HG02678 (cell line): ENCODE measurements around the gene IL1RN.

Source experiments
- ATAC-seq: cut with Tn5 transposase; IDR thresholded peaks from one replicate; pipeline ENCODE4 v1.9.1; 2021; ENCODE audit warnings: mild to moderate bottlenecking, moderate library complexity; ENCODE audit not compliant: unreplicated experiment

IL1RN gene

GRCh38 chr2:113102133-113102532 is 25.3 kb upstream of the IL1RN start:
- ATAC-seq, result no peak

- ATAC-seq, result no peak
These were observed 24.1 kb upstream of the IL1RN start for GRCh38 chr2:113103277-113103676.

- ATAC-seq, result no peak
These were observed 23.3 kb upstream of the IL1RN start for GRCh38 chr2:113104054-113104611.

DNA sequence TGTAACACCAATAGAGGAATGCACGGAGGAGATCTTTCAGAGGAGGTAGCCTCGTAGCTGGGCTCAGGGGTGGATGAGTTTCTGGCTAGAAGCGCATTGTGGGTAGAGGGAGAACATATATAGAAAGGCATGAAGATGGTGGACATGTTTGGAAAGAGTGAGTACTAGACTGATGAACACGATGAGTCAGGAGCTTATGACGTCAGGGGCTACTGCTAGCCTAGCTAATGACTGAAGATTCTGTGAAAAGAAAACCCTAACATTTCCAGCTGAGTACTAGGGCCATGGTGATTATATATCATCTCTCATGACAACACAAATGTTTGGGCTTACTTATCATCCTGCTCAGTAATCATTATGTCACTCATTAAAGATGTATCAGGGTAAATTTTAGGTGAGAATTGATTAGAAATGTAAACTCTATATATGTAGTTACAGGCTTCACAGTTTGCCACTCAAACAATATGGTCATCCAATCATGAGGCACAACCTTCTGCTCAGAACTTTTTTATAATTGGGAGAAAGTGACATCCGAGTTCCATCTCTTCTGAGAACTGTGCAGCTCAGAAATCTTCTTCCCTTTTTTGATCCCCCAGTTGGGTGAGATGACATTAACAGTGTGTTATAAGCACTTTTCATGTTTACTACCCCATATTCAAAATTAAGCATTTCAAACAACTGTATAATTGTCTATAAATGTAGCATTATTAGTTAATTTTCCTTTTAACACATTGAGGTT is 22.2 kb upstream of the IL1RN start:
- ATAC-seq, result no peak

- no peak for ATAC-seq
These were observed 16.3 kb upstream of the IL1RN start for GRCh38 chr2:113111121-113111520.

GRCh38 chr2:113111823-113112287 is 15.5 kb upstream of the IL1RN start:
- ATAC-seq, result no peak

DNA sequence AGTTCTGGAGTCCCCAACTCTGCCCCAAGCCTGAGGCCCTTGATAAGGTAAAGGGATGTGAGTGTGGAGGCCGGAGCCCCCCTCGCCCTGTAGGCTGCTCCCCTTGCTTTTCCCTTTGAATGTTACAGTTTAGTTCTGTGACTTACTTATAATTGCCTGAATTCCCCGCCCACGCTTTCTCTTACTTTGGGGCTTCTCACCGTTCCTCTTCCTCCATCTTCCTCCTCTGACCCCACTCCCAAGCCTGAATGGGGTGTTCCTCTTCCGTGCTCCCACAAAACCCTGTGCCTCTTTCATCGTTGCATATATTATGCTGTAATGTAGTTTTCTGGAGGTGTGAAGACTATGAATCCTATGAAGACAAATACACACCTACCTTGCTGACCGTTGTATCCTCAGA is 15.0 kb upstream of the IL1RN start:
- ATAC-seq, result no peak

DNA sequence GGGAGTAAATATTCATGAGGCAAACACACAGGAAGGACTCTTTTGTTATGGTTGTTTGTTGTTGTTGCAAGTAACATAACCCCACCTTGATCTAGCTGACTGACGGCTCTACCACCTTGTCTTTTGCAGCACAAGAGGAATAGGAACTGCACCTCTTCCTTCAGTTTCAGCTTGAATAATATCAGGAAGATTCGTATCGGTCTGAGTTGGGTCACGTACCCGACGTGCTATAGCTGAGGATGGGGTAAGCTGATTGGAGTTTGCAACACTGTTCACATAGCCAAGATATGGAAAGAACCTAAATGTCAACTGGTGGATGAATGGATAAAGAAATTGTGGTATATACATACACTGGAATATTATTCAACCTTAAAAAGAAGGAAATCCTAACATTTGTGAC is 14.5 kb upstream of the IL1RN start:
- ATAC-seq, result no peak

GRCh38 chr2:113113807-113114206 is 13.6 kb upstream of the IL1RN start:
- no peak for ATAC-seq

GRCh38 chr2:113114224-113114945 is 13.0 kb upstream of the IL1RN start:
- ATAC-seq, result no peak

DNA sequence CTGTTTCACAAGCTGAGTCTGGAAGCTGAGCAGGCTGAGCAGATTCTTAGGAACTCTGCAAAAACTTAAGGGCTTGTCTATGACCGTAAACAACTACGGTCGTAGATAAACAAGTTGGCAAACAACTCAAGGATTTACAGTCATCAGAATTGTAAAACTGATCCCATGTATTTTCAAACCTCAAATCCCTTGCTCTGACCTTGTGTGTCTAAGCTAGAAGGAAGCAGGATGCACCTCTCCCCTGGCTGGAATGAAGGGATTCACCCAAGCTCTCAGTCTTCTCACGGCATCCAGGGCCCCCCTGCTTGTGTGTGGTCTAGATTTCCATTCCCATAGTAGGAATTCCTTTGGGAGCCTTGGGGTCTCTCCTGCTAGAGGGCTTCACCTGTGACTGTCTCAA is 12.4 kb upstream of the IL1RN start:
- no peak for ATAC-seq

- no peak for ATAC-seq
These were observed 11.1 kb upstream of the IL1RN start for GRCh38 chr2:113116100-113116958.

- no peak for ATAC-seq
These were observed 9.7 kb upstream of the IL1RN start for GRCh38 chr2:113117541-113118262.

- no peak for ATAC-seq
These were observed 9.1 kb upstream of the IL1RN start for GRCh38 chr2:113118263-113118657.

DNA sequence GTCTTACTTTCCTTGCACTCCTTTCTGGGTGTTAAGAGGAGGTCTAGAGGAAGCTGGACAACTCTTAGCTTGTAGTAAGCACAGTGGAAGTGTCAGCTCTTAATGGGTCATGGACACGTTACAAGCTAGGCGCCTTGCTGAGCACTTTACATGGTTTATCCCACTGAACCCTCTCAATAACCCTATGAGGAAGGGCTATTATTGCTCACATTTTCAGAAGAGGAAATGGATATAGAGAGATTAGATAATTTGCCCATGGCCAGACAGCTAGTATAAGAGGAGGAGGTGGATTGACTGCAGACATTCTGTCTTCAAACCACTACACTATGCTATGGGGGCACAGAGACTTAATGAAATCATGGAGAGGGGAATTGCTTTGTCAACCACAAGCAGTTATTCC is 8.3 kb upstream of the IL1RN start:
- no peak for ATAC-seq

DNA sequence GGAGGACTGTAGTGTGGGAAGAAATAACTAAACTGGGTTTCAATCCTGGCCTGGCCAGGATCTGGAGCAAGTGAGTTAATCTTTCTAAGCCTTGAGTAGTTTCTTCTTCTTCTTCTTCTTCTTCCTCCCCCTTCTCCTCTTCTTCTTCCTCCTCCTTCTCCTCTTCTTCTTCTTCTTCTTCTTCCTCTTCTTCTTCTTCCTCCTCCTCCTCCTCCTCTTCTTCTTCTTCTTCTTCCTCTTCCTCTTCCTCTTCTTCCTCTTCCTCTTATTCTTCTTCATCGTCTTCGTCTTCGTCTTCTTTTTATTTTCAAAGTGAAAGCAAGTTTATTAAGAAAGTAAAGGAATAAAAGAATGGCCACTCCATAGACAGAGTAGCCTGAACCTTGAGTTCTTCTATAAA is 6.5 kb upstream of the IL1RN start:
- no peak for ATAC-seq

DNA sequence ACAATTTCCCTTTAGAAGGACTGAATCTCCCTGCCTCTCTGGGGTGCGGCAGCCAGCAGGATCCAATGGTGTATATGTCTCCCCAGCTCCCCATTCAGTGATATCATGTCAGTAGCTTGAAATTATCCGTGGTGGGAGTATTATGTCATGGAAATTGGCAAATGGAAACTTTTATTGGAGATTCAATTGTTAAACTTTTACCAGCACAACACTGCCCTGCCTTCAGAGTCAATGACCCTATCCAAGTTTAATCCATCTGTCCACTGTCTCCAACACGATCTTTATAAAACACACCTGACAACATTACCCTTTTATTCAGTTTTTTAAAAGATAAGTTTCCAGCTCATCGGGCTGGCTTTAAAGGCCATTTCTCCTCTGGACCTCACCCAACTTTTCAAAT is 5.0 kb upstream of the IL1RN start:
- no peak for ATAC-seq

DNA sequence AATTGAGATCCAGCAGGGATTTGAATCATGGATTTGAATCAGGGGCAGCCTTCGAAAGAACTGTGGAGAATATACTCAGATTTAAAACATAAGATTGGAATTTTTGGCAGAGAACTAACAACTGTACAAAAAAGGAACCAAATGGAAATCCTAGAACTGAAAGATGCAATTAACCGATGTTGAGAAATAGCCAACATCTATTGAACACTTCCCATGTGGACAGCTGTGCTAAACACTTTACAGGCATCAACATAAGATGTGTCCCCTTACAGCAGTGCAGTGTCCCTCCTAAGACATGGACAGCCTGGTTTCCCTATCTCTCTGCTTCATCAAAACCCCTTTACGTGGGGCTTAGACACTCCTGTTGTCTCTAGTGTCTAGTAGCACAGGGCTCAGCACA is 3.7 kb upstream of the IL1RN start:
- ATAC-seq, result no peak

- ATAC-seq, result peak; percentile 46
These were observed 3.0 kb upstream of the IL1RN start for GRCh38 chr2:113124181-113124961.
